Natural killer cell (primary cell): ENCODE data around the gene TSPAN12. TPM values are rescaled to one million over a fixed set of nuclear protein-coding genes. Genes with fewer than 3 reads are reported as not detected.

Experiments used
- ATAC-seq, 3 donors: fragments of 150-1000 bp in 2 of 3; fragments of 200-7000 bp in 1 of 3; cut with Tn5 transposase; 1 replicate in 1 of 3; 2 replicates in 2 of 3; pipeline ENCODE4 v1.10.0; 2021; ENCODE audit warnings: mild to moderate bottlenecking in 2 of 3, moderate library complexity in 2 of 3
- DNase-seq, 2 donors: peaks; one replicate each; pipeline versions ENCODE4 v3.0.0 to v3.0.0-alpha.2; 2013 to 2021; ENCODE audit warnings: mixed read lengths in 1 of 2
- H3K27ac ChIP-seq: one replicate; pipeline ENCODE4 v1.5.1; 2013; ENCODE audit warnings: mild to moderate bottlenecking, low read length
- H3K27me3 ChIP-seq: one replicate; pipeline ENCODE4 v1.6.1; 2013; ENCODE audit warnings: low read length; ENCODE audit not compliant: control insufficient read depth, insufficient read depth
- H3K36me3 ChIP-seq: one replicate; pipeline ENCODE4 v1.6.1; 2013; ENCODE audit warnings: low read length; ENCODE audit not compliant: control insufficient read depth, insufficient read depth
- H3K4me1 ChIP-seq: one replicate; pipeline ENCODE4 v1.6.1; 2013; ENCODE audit warnings: low read length; ENCODE audit not compliant: control insufficient read depth, insufficient read depth
- H3K4me3 ChIP-seq: one replicate; pipeline ENCODE4 v1.5.1; 2013; ENCODE audit warnings: low read length
- H3K9me3 ChIP-seq: one replicate; pipeline ENCODE4 v1.6.1; 2013; ENCODE audit warnings: low read length; ENCODE audit not compliant: control insufficient read depth, insufficient read depth
- H3K27ac Mint-ChIP-seq, 2 donors: one replicate each; pipeline ENCODE4 v1.8.0; 2022; ENCODE audit warnings: mild to moderate bottlenecking in 2 of 2, mixed read lengths in 2 of 2, moderate library complexity in 1 of 2
- H3K27me3 Mint-ChIP-seq, 2 donors: one replicate each; pipeline ENCODE4 v1.8.0; 2022; ENCODE audit warnings: low read depth in 2 of 2, mixed read lengths in 2 of 2
- H3K36me3 Mint-ChIP-seq: one replicate; pipeline ENCODE4 v1.8.0; 2022; ENCODE audit warnings: mixed read lengths
- H3K4me1 Mint-ChIP-seq, 2 donors: one replicate each; pipeline ENCODE4 v1.8.0; 2022; ENCODE audit warnings: mixed read lengths in 2 of 2
- H3K4me3 Mint-ChIP-seq: one replicate; pipeline ENCODE4 v1.8.0; 2022; ENCODE audit warnings: mild to moderate bottlenecking, moderate library complexity, mixed read lengths
- H3K9me3 Mint-ChIP-seq, 2 donors: one replicate each; pipeline ENCODE4 v1.8.0; 2022; ENCODE audit warnings: mixed read lengths in 2 of 2
- WGBS: methylation state at CpG from one replicate; pipeline ENCODE4 v1.1.7; 2013; ENCODE audit warnings: missing lambda C conversion rate; ENCODE audit not compliant: insufficient coverage; 5-methylcytosine and 5-hydroxymethylcytosine counted together
- intact Hi-C: fragments of 100-400 bp; cut with micrococcal nuclease; formaldehyde crosslinking; loops from one replicate; pipeline ENCODE4 v1.14.2; 2022
- total RNA-seq, 4 donors: library from RNA; stranded (reverse); fragments of 120-200 nt in 1 of 4; gene quantifications; one replicate each; pipeline versions ENCODE4 v1.2.3 to v1.2.4, GENCODE V29; 2013 to 2022
- TF ChIP-seq, protein P1 (sequence below): fragments of 200-600 bp; IDR thresholded peaks from one replicate; pipeline ENCODE4 v1.8.0; 2022; ENCODE audit warnings: antibody characterized with exemption

TSPAN12 gene
- total RNA-seq, 3 donors from 2014 or later (not counting 1 experiment from before 2014, with no cell fraction given): not detected

DNA sequence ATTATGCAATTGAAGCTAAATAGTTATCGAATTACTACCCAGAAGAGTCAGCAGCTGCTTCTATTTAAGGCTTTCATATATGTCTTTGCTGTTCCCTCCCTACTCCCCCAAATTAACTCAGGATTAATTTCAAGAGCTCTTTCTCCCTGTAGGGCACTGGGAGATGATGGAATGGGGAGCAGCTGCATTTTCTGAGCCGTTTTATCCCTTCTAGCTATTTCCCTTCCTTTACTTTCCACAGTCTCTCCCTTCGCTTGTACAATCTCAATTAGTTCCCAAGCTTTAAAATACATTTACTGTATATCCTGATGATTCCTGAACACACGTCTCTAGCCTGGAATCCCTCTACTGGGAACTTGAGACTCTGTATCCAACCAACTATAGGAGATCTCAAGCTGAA lies 19.8 kb upstream of the TSPAN12 start:
- no peak overlapping the region for H3K27ac Mint-ChIP-seq
- 88% methylated on average over 3 of the region's 4 CpGs for WGBS
- no peak for DNase-seq

DNA sequence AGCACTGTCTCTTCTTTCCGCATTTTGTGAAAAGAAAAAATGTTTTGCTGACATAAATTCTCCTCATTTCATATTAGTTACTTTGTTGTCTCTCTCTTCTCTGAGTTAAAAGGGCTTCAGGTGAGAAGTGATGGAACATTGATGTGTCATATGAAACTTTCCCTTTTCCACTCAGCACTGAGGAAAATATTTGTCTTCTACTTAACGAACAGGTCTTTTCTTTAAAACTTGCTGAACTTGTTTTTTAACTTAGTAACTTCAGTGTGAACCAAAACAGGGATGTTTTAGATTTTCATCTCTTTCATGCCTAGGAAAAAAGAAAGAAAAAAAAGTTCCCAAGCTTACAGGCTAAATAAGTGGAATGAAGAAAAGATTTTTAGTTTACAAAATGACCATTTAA lies 19.0 kb upstream of the TSPAN12 start:
- Mint-ChIP-seq H3K27me3 (peaks cover 6 to 12% of the 10 kb centered on the region in 2 donors), H3K27ac (no peak overlapping the region), H3K36me3 (no peaks in the 10 kb centered on the region), H3K4me3 (no peak overlapping the region), H3K9me3 (no peaks in the 10 kb centered on the region), H3K4me1 (no peaks in the 10 kb centered on the region)
- no peak for ATAC-seq
- no peak for DNase-seq
- no peaks in the 10 kb centered on the region for H3K9me3 ChIP-seq
- H3K27ac ChIP-seq: no peak overlapping the region
- no peaks in the 10 kb centered on the region for H3K36me3 ChIP-seq
- intact Hi-C loops: no loop called here
- no peak overlapping the region for H3K4me3 ChIP-seq
- TF ChIP-seq, protein P1, sequence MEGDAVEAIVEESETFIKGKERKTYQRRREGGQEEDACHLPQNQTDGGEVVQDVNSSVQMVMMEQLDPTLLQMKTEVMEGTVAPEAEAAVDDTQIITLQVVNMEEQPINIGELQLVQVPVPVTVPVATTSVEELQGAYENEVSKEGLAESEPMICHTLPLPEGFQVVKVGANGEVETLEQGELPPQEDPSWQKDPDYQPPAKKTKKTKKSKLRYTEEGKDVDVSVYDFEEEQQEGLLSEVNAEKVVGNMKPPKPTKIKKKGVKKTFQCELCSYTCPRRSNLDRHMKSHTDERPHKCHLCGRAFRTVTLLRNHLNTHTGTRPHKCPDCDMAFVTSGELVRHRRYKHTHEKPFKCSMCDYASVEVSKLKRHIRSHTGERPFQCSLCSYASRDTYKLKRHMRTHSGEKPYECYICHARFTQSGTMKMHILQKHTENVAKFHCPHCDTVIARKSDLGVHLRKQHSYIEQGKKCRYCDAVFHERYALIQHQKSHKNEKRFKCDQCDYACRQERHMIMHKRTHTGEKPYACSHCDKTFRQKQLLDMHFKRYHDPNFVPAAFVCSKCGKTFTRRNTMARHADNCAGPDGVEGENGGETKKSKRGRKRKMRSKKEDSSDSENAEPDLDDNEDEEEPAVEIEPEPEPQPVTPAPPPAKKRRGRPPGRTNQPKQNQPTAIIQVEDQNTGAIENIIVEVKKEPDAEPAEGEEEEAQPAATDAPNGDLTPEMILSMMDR: no peak
- H3K27me3 ChIP-seq: peaks cover 3% of the 10 kb centered on the region
- whole genome bisulfite sequencing: 50% methylated on average over 1 of the region's 2 CpGs
- no peaks in the 10 kb centered on the region for H3K4me1 ChIP-seq

More for the DNA sequence above, 19.8 kb upstream of the TSPAN12 start:
- Histone ChIP-seq H3K4me1 (no peaks in the 10 kb centered on the region), H3K27me3 (peaks cover 3% of the 10 kb centered on the region), H3K9me3 (no peaks in the 10 kb centered on the region), H3K36me3 (no peaks in the 10 kb centered on the region), H3K4me3 (no peak overlapping the region), H3K27ac (no peak overlapping the region)
- Mint-ChIP-seq H3K36me3 (no peaks in the 10 kb centered on the region), H3K27me3 (peaks cover 6 to 7% of the 10 kb centered on the region in 2 donors), H3K9me3 (no peaks in the 10 kb centered on the region), H3K4me3 (no peak overlapping the region), H3K4me1 (no peaks in the 10 kb centered on the region)
- intact Hi-C loops: no loop called here
- ATAC-seq: no peak
- TF ChIP-seq, protein P1: no peak

DNA sequence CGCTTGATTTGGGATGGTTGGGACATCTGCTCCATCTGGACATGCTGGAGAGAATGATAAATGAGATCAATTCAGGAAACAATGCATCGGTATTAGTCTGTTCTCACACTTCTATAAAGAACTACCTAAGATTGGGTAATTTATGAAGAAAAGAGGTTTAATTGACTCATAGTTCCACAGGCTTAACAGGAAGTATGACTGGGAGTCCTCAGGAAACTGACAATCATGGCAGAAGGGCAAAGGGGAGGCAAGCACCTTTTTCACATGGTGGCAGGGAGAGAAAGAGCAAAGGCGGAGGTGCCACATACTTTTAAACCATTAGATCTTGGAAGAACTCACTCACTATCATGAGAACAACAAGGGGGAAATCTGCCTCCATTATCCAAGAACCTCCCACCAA lies 16.8 kb upstream of the TSPAN12 start:
- no peaks in the 10 kb centered on the region for H3K36me3 ChIP-seq
- peaks cover 6 to 20% of the 10 kb centered on the region in 2 donors for H3K27me3 Mint-ChIP-seq
- 92% methylated on average over 1 of the region's 3 CpGs for WGBS

DNA sequence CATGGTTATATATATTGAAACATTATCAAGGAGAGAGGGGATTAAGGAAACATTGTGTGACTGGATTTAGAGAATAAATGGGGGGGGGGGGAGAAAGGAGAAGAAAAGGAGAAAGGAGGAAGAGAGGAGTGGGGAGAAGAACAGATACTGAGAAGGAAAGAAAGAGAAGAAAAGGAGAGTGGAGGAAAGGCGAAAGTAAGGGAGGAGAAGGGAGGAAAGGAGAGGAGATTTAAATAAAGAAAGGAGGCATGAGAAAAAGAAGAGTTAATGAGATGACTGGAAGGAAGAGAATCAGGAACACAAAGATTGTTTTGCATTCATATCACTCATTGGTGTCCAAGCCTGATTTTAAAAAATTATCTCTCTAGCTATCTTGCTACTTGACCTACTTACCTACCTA lies 16.1 kb upstream of the TSPAN12 start:
- H3K27me3 Mint-ChIP-seq: peaks cover 6 to 21% of the 10 kb centered on the region in 2 donors
- H3K9me3 Mint-ChIP-seq: no peaks in the 10 kb centered on the region
- no peaks in the 10 kb centered on the region for H3K36me3 Mint-ChIP-seq
- no peak for DNase-seq
- TF ChIP-seq, protein P1: no peak
- H3K27ac Mint-ChIP-seq: no peak overlapping the region
- H3K27me3 ChIP-seq: peaks cover 3% of the 10 kb centered on the region
- no peak for ATAC-seq
- no peaks in the 10 kb centered on the region for H3K9me3 ChIP-seq
- no peak overlapping the region for H3K4me3 ChIP-seq
- no peak overlapping the region for H3K27ac ChIP-seq
- no peaks in the 10 kb centered on the region for H3K4me1 ChIP-seq
- intact Hi-C loops: no loop called here
- 85% methylated on average over 1 of the region's 1 CpG for WGBS
- H3K4me3 Mint-ChIP-seq: no peak overlapping the region
- H3K36me3 ChIP-seq: no peaks in the 10 kb centered on the region
- no peaks in the 10 kb centered on the region for H3K4me1 Mint-ChIP-seq

More for the DNA sequence above, 16.8 kb upstream of the TSPAN12 start:
- TF ChIP-seq, protein P1: no peak
- ATAC-seq (no peak), DNase-seq (no peak)
- Mint-ChIP-seq H3K9me3 (no peaks in the 10 kb centered on the region), H3K4me1 (no peaks in the 10 kb centered on the region), H3K36me3 (no peaks in the 10 kb centered on the region), H3K27ac (no peak overlapping the region), H3K4me3 (no peak overlapping the region)
- no peaks in the 10 kb centered on the region for H3K9me3 ChIP-seq
- peaks cover 3% of the 10 kb centered on the region for H3K27me3 ChIP-seq
- intact Hi-C loops: no loop called here
- H3K4me1 ChIP-seq: no peaks in the 10 kb centered on the region
- no peak overlapping the region for H3K4me3 ChIP-seq
- H3K27ac ChIP-seq: no peak overlapping the region
